ENCODE measurements around the gene NOM1. TPM values are rescaled to one million over a fixed set of nuclear protein-coding genes. Genes with fewer than 3 reads are reported as not detected.
"Not testable (repeated sequence)": the region's sequence is repeated elsewhere in the genome, so short reads cannot be mapped to it uniquely, and the experiment has no call there.

Gene NOM1
- total RNA-seq, 4 donors from 2014 or later: 15.1 to 20.7 (median 17.1) TPM

- Histone ChIP-seq H3K27me3 (peaks cover 42% of the 10 kb centered on the region), H3K27ac (no peak overlapping the region), H3K9me3 (no peaks in the 10 kb centered on the region), H3K4me3 (no peak overlapping the region), H3K36me3 (no peaks in the 10 kb centered on the region), H3K4me1 (no peaks in the 10 kb centered on the region)
- WGBS, 2 donors (ENCODE audit: low coverage in 1 of 2): 83 to 86% methylated on average over 1 to 3 of the region's 7 CpGs
- TF ChIP-seq CTCF (IDR thresholded peaks at IDR 0.05) (no peak), POLR2A (IDR thresholded peaks at IDR 0.05) (no peak), EP300 (IDR thresholded peaks at IDR 0.05) (no peak), POLR2AphosphoS5 (IDR thresholded peaks at IDR 0.05) (no peak)
- ATAC-seq: no peak
Observed at GRCh38 chr7:156935250-156935649, 14.3 kb upstream of the NOM1 start.

GRCh38 chr7:156936766-156937165, 12.7 kb upstream of the NOM1 start:
- H3K36me3 ChIP-seq, H3K27ac ChIP-seq: not testable (repeated sequence)

GRCh38 chr7:156940421-156941122, 8.9 kb upstream of the NOM1 start:
- no peak for ATAC-seq
- H3K27me3 ChIP-seq: peaks cover 69% of the 10 kb centered on the region
- H3K4me3 ChIP-seq: no peak overlapping the region
- no peaks in the 10 kb centered on the region for H3K36me3 ChIP-seq
- no peaks in the 10 kb centered on the region for H3K4me1 ChIP-seq
- TF ChIP-seq EP300 (IDR thresholded peaks at IDR 0.05) (no peak), CTCF (IDR thresholded peaks at IDR 0.05) (no peak), POLR2A (IDR thresholded peaks at IDR 0.05) (no peak), POLR2AphosphoS5 (IDR thresholded peaks at IDR 0.05) (no peak)
- 88 to 93% methylated on average over 15 to 24 of the region's 57 CpGs for whole genome bisulfite sequencing, 2 donors (ENCODE audit: low coverage in 1 of 2)
- H3K27ac ChIP-seq: no peak overlapping the region
- no peaks in the 10 kb centered on the region for H3K9me3 ChIP-seq

More at GRCh38 chr7:156936766-156937165, 12.7 kb upstream of the NOM1 start:
- ATAC-seq, H3K4me1 ChIP-seq, H3K4me3 ChIP-seq, H3K9me3 ChIP-seq: not testable (repeated sequence)
- peaks cover 55% of the 10 kb centered on the region for H3K27me3 ChIP-seq
- WGBS, 2 donors (ENCODE audit: low coverage in 1 of 2): 88 to 93% methylated on average over 2 of the region's 3 CpGs

- ATAC-seq: no peak
- no peak overlapping the region for H3K27ac ChIP-seq
- peaks cover 70% of the 10 kb centered on the region for H3K27me3 ChIP-seq
- 95% methylated on average over 34 to 67 of the region's 92 CpGs for WGBS, 2 donors (ENCODE audit: low coverage in 1 of 2)
- H3K4me3 ChIP-seq: no peak overlapping the region
- no peaks in the 10 kb centered on the region for H3K4me1 ChIP-seq
- TF ChIP-seq POLR2AphosphoS5 (IDR thresholded peaks at IDR 0.05): no peak
- no peak for TF ChIP-seq POLR2A (IDR thresholded peaks at IDR 0.05)
- TF ChIP-seq EP300 (IDR thresholded peaks at IDR 0.05): no peak
- no peak for TF ChIP-seq CTCF (IDR thresholded peaks at IDR 0.05)
- H3K9me3 ChIP-seq: no peaks in the 10 kb centered on the region
- no peaks in the 10 kb centered on the region for H3K36me3 ChIP-seq
Observed at GRCh38 chr7:156941393-156942182, 7.9 kb upstream of the NOM1 start.

- Histone ChIP-seq H3K36me3 (no peaks in the 10 kb centered on the region), H3K4me3 (no peak overlapping the region), H3K9me3 (no peaks in the 10 kb centered on the region), H3K4me1 (no peaks in the 10 kb centered on the region), H3K27me3 (peaks cover 70% of the 10 kb centered on the region), H3K27ac (no peak overlapping the region)
- TF ChIP-seq EP300 (IDR thresholded peaks at IDR 0.05) (no peak), CTCF (IDR thresholded peaks at IDR 0.05) (no peak), POLR2AphosphoS5 (IDR thresholded peaks at IDR 0.05) (no peak)
- ATAC-seq: no peak
- 10 to 60% methylated on average over 1 to 4 of the region's 24 CpGs for WGBS, 2 donors (ENCODE audit: low coverage in 1 of 2)
Observed at GRCh38 chr7:156942708-156943090, 6.8 kb upstream of the NOM1 start.
